ENCODE data around the gene NTNG2.

The NTNG2 gene

GRCh38 chr9:132210472-132211145 lies 48.8 kb downstream of the NTNG2 start:
- no peak for DNase-seq
- no peaks in the 10 kb centered on the region for H3K4me1 ChIP-seq (ENCODE audit: control insufficient read depth, insufficient read depth, low read length, poor library complexity, severe bottlenecking)
- H3K27me3 ChIP-seq (replicated peaks; ENCODE audit: control insufficient read depth, insufficient read depth, low read length, poor library complexity, severe bottlenecking), result no peaks in the 10 kb centered on the region
- no peaks in the 10 kb centered on the region for H3K9me3 ChIP-seq (ENCODE audit: control insufficient read depth, low read length)
- no peak overlapping the region for H3K4me3 ChIP-seq (ENCODE audit: insufficient read depth, low read depth, low read length, poor library complexity, severe bottlenecking)
- no peak overlapping the region for H3K27ac ChIP-seq (ENCODE audit: insufficient read depth, low read length, poor library complexity, severe bottlenecking)
- no peaks in the 10 kb centered on the region for H3K36me3 ChIP-seq (ENCODE audit: control insufficient read depth, insufficient read depth, low read length)

GRCh38 chr9:132211570-132211969 lies 49.7 kb downstream of the NTNG2 start:
- Histone ChIP-seq H3K4me1 (ENCODE audit: control insufficient read depth, insufficient read depth, low read length, poor library complexity, severe bottlenecking) (no peaks in the 10 kb centered on the region), H3K4me3 (ENCODE audit: insufficient read depth, low read depth, low read length, poor library complexity, severe bottlenecking) (no peak overlapping the region), H3K9me3 (ENCODE audit: control insufficient read depth, low read length) (no peaks in the 10 kb centered on the region), H3K36me3 (ENCODE audit: control insufficient read depth, insufficient read depth, low read length) (no peaks in the 10 kb centered on the region), H3K27me3 (replicated peaks; ENCODE audit: control insufficient read depth, insufficient read depth, low read length, poor library complexity, severe bottlenecking) (no peaks in the 10 kb centered on the region), H3K27ac (ENCODE audit: insufficient read depth, low read length, poor library complexity, severe bottlenecking) (no peak overlapping the region)
- no peak for DNase-seq

- Histone ChIP-seq H3K27me3 (replicated peaks; ENCODE audit: control insufficient read depth, insufficient read depth, low read length, poor library complexity, severe bottlenecking) (no peaks in the 10 kb centered on the region), H3K27ac (ENCODE audit: insufficient read depth, low read length, poor library complexity, severe bottlenecking) (no peak overlapping the region), H3K4me3 (ENCODE audit: insufficient read depth, low read depth, low read length, poor library complexity, severe bottlenecking) (no peak overlapping the region), H3K36me3 (ENCODE audit: control insufficient read depth, insufficient read depth, low read length) (no peaks in the 10 kb centered on the region), H3K9me3 (ENCODE audit: control insufficient read depth, low read length) (no peaks in the 10 kb centered on the region), H3K4me1 (ENCODE audit: control insufficient read depth, insufficient read depth, low read length, poor library complexity, severe bottlenecking) (no peaks in the 10 kb centered on the region)
- no peak for DNase-seq
These were observed 52.3 kb downstream of the NTNG2 start for GRCh38 chr9:132214027-132214622.

DNA sequence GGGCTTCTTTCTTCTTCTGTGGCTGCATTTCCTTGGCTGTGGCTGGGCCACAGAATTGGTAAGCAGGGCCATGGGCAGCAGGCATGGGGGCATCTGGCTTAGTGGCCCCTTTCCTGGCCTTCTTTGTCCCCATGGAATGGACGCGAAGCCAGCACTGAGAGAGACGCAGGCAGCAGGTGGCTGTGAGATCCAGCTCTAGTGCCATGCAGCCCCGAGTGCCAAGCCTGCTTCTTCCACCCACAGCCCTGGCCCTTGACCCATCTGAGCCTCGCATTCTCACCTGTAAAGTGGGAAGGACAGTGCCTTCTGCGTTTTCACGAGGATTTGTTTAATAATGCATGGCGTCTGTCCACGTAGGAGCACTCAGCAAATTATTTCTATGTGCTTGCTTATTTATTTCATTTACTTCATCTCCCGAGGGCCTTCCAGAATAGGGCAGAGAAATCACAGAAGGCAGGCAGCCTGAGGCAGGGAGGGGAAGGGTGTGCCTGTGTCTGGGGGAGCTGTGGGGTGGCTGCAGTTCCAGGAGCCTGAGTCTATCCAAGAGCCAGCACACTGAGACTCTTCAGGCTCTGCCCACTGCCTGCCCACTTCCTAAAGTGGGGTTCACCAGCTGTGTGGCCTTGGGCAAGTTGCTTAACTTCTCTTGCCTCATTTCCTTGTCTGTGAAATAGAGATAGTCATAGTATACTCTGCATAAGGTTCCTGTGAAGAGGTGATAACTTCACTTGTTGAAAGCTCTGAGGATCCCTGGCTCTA lies 55.2 kb downstream of the NTNG2 start:
- Histone ChIP-seq H3K9me3 (ENCODE audit: control insufficient read depth, low read length) (no peaks in the 10 kb centered on the region), H3K4me1 (ENCODE audit: control insufficient read depth, insufficient read depth, low read length, poor library complexity, severe bottlenecking) (no peaks in the 10 kb centered on the region), H3K36me3 (ENCODE audit: control insufficient read depth, insufficient read depth, low read length) (no peaks in the 10 kb centered on the region), H3K27me3 (replicated peaks; ENCODE audit: control insufficient read depth, insufficient read depth, low read length, poor library complexity, severe bottlenecking) (no peaks in the 10 kb centered on the region), H3K4me3 (ENCODE audit: insufficient read depth, low read depth, low read length, poor library complexity, severe bottlenecking) (no peak overlapping the region), H3K27ac (ENCODE audit: insufficient read depth, low read length, poor library complexity, severe bottlenecking) (no peak overlapping the region)
- DNase-seq, result no peak

DNA sequence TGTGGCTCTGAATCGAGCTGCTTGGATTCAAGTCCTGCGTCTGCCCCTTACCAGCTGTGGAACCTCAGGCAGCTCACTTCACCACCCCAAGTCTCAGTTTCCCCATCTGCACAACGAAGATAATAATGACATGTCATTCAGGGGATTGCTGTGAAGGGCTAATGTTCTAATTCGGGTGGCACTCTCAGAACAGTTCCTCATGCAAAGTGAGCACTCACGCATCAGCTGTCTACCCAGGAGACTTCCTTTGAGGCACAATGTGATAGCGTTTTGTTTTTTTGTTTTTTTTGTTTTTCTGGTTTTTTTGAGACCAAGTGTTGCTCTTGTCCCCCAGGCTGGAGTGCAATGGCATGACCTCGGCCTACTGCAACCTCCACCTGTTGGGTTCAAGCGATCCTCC lies 56.4 kb downstream of the NTNG2 start:
- DNase-seq, result no peak
- no peak overlapping the region for H3K4me3 ChIP-seq (ENCODE audit: insufficient read depth, low read depth, low read length, poor library complexity, severe bottlenecking)
- H3K27ac ChIP-seq (ENCODE audit: insufficient read depth, low read length, poor library complexity, severe bottlenecking), result no peak overlapping the region
- no peaks in the 10 kb centered on the region for H3K4me1 ChIP-seq (ENCODE audit: control insufficient read depth, insufficient read depth, low read length, poor library complexity, severe bottlenecking)
- H3K27me3 ChIP-seq (replicated peaks; ENCODE audit: control insufficient read depth, insufficient read depth, low read length, poor library complexity, severe bottlenecking), result no peaks in the 10 kb centered on the region
- no peaks in the 10 kb centered on the region for H3K36me3 ChIP-seq (ENCODE audit: control insufficient read depth, insufficient read depth, low read length)
- H3K9me3 ChIP-seq (ENCODE audit: control insufficient read depth, low read length), result no peaks in the 10 kb centered on the region

GRCh38 chr9:132221941-132222340 lies 60.1 kb downstream of the NTNG2 start:
- Histone ChIP-seq H3K4me1 (ENCODE audit: control insufficient read depth, insufficient read depth, low read length, poor library complexity, severe bottlenecking) (no peaks in the 10 kb centered on the region), H3K36me3 (ENCODE audit: control insufficient read depth, insufficient read depth, low read length) (no peaks in the 10 kb centered on the region), H3K9me3 (ENCODE audit: control insufficient read depth, low read length) (no peaks in the 10 kb centered on the region), H3K27me3 (replicated peaks; ENCODE audit: control insufficient read depth, insufficient read depth, low read length, poor library complexity, severe bottlenecking) (no peaks in the 10 kb centered on the region), H3K4me3 (ENCODE audit: insufficient read depth, low read depth, low read length, poor library complexity, severe bottlenecking) (no peak overlapping the region), H3K27ac (ENCODE audit: insufficient read depth, low read length, poor library complexity, severe bottlenecking) (no peak overlapping the region)
- no peak for DNase-seq

GRCh38 chr9:132224645-132225044 lies 62.8 kb downstream of the NTNG2 start:
- no peak for DNase-seq
- no peaks in the 10 kb centered on the region for H3K27me3 ChIP-seq (replicated peaks; ENCODE audit: control insufficient read depth, insufficient read depth, low read length, poor library complexity, severe bottlenecking)
- H3K36me3 ChIP-seq (ENCODE audit: control insufficient read depth, insufficient read depth, low read length), result no peaks in the 10 kb centered on the region
- no peak overlapping the region for H3K27ac ChIP-seq (ENCODE audit: insufficient read depth, low read length, poor library complexity, severe bottlenecking)
- no peak overlapping the region for H3K4me3 ChIP-seq (ENCODE audit: insufficient read depth, low read depth, low read length, poor library complexity, severe bottlenecking)
- no peaks in the 10 kb centered on the region for H3K4me1 ChIP-seq (ENCODE audit: control insufficient read depth, insufficient read depth, low read length, poor library complexity, severe bottlenecking)
- no peaks in the 10 kb centered on the region for H3K9me3 ChIP-seq (ENCODE audit: control insufficient read depth, low read length)

GRCh38 chr9:132226571-132227430 lies 64.9 kb downstream of the NTNG2 start:
- Histone ChIP-seq H3K27me3 (replicated peaks; ENCODE audit: control insufficient read depth, insufficient read depth, low read length, poor library complexity, severe bottlenecking) (no peaks in the 10 kb centered on the region), H3K36me3 (ENCODE audit: control insufficient read depth, insufficient read depth, low read length) (no peaks in the 10 kb centered on the region)
- DNase-seq, result no peak

DNA sequence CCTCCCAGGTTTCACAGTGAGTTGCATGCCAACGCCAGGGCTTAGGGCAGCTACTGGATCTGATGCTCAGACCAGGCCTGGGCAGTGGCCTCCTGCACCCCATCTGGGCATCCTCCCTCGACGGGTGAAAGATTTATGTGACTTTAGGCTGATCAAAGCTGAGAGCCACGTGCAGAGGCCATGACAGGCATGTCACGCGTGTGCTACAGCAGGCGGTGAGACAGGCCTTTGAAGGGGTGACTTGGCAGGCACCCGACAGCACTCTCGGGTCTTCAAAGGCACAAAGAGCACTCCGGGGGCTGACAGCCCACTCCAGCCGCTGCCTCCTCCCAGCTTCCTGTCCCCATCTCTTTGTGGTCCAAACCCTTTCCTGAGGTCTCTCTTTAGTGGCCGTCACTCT lies 66.2 kb downstream of the NTNG2 start:
- H3K4me1 ChIP-seq (ENCODE audit: control insufficient read depth, insufficient read depth, low read length, poor library complexity, severe bottlenecking), result no peaks in the 10 kb centered on the region
- H3K4me3 ChIP-seq (ENCODE audit: insufficient read depth, low read depth, low read length, poor library complexity, severe bottlenecking), result no peak overlapping the region
- H3K9me3 ChIP-seq (ENCODE audit: control insufficient read depth, low read length), result no peaks in the 10 kb centered on the region
- DNase-seq, result no peak
- H3K27ac ChIP-seq (ENCODE audit: insufficient read depth, low read length, poor library complexity, severe bottlenecking), result no peak overlapping the region
- H3K27me3 ChIP-seq (replicated peaks; ENCODE audit: control insufficient read depth, insufficient read depth, low read length, poor library complexity, severe bottlenecking), result peaks cover 6% of the 10 kb centered on the region
- no peaks in the 10 kb centered on the region for H3K36me3 ChIP-seq (ENCODE audit: control insufficient read depth, insufficient read depth, low read length)

More at GRCh38 chr9:132226571-132227430, 64.9 kb downstream of the NTNG2 start:
- Histone ChIP-seq H3K4me3 (ENCODE audit: insufficient read depth, low read depth, low read length, poor library complexity, severe bottlenecking) (no peak overlapping the region), H3K27ac (ENCODE audit: insufficient read depth, low read length, poor library complexity, severe bottlenecking) (no peak overlapping the region), H3K4me1 (ENCODE audit: control insufficient read depth, insufficient read depth, low read length, poor library complexity, severe bottlenecking) (no peaks in the 10 kb centered on the region), H3K9me3 (ENCODE audit: control insufficient read depth, low read length) (no peaks in the 10 kb centered on the region)
